ENCODE data around the gene KRT1. TPM values are rescaled to one million over a fixed set of nuclear protein-coding genes. Genes with fewer than 3 reads are reported as not detected.

Gene KRT1
- total RNA-seq, 1 donor from 2014 or later = 3.5 TPM

GRCh38 chr12:52667509-52667908 lies 12.7 kb downstream of the KRT1 start:
- no peak overlapping the region for H3K4me3 ChIP-seq
- DNase-seq (no peak), ATAC-seq (no peak)
- no peaks in the 10 kb centered on the region for H3K36me3 ChIP-seq
- H3K27ac ChIP-seq = no peak overlapping the region
- TF ChIP-seq CTCF (IDR thresholded peaks at IDR 0.05) = peak; percentile 8
- intact Hi-C loops (cut with DNase I) = no loop called here
- no peaks in the 10 kb centered on the region for H3K4me1 ChIP-seq
- no peaks in the 10 kb centered on the region for H3K9me3 ChIP-seq
- H3K27me3 ChIP-seq = peaks cover 20% of the 10 kb centered on the region

GRCh38 chr12:52666471-52666870 lies 13.7 kb downstream of the KRT1 start:
- H3K27ac ChIP-seq = no peak overlapping the region
- no peaks in the 10 kb centered on the region for H3K9me3 ChIP-seq
- no peaks in the 10 kb centered on the region for H3K36me3 ChIP-seq
- no peak for ATAC-seq
- H3K4me3 ChIP-seq = no peak overlapping the region
- TF ChIP-seq CTCF (IDR thresholded peaks at IDR 0.05) = no peak
- H3K27me3 ChIP-seq = peaks cover 20% of the 10 kb centered on the region
- intact Hi-C loops (cut with DNase I) = no loop called here
- no peaks in the 10 kb centered on the region for H3K4me1 ChIP-seq
- DNase-seq = no peak

- intact Hi-C loops (cut with DNase I) = no loop called here
- no peak for DNase-seq
- Histone ChIP-seq H3K9me3 (no peaks in the 10 kb centered on the region), H3K4me3 (no peak overlapping the region), H3K4me1 (no peaks in the 10 kb centered on the region), H3K27me3 (peaks cover 20% of the 10 kb centered on the region), H3K36me3 (no peaks in the 10 kb centered on the region), H3K27ac (no peak overlapping the region)
- TF ChIP-seq CTCF (IDR thresholded peaks at IDR 0.05) = no peak
- no peak for ATAC-seq
Observed at GRCh38 chr12:52663420-52663819, 16.8 kb downstream of the KRT1 start.

GRCh38 chr12:52662918-52663229 lies 17.3 kb downstream of the KRT1 start:
- no peak for TF ChIP-seq CTCF (IDR thresholded peaks at IDR 0.05)
- Histone ChIP-seq H3K27ac (no peak overlapping the region), H3K36me3 (no peaks in the 10 kb centered on the region), H3K4me1 (no peaks in the 10 kb centered on the region), H3K9me3 (no peaks in the 10 kb centered on the region), H3K4me3 (no peak overlapping the region), H3K27me3 (peaks cover 20% of the 10 kb centered on the region)
- DNase-seq = no peak
- ATAC-seq = no peak
- intact Hi-C loops (cut with DNase I) = no loop called here

GRCh38 chr12:52662093-52662917 lies 17.9 kb downstream of the KRT1 start:
- no peak for DNase-seq
- peaks cover 20% of the 10 kb centered on the region for H3K27me3 ChIP-seq
- no peaks in the 10 kb centered on the region for H3K9me3 ChIP-seq
- TF ChIP-seq CTCF (IDR thresholded peaks at IDR 0.05) = no peak
- H3K4me1 ChIP-seq = no peaks in the 10 kb centered on the region
- intact Hi-C loops (cut with DNase I) = no loop called here
- ATAC-seq = no peak
- no peaks in the 10 kb centered on the region for H3K36me3 ChIP-seq
- no peak overlapping the region for H3K4me3 ChIP-seq
- H3K27ac ChIP-seq = no peak overlapping the region

GRCh38 chr12:52661668-52662067 lies 18.5 kb downstream of the KRT1 start:
- no peak for DNase-seq
- Histone ChIP-seq H3K27me3 (peaks cover 20% of the 10 kb centered on the region), H3K4me1 (no peaks in the 10 kb centered on the region), H3K36me3 (no peaks in the 10 kb centered on the region), H3K9me3 (no peaks in the 10 kb centered on the region), H3K4me3 (no peak overlapping the region), H3K27ac (no peak overlapping the region)
- intact Hi-C loops (cut with DNase I) = no loop called here
- no peak for TF ChIP-seq CTCF (IDR thresholded peaks at IDR 0.05)
- ATAC-seq = no peak
